Sigmoid colon (tissue), 3 donors: ENCODE data around the gene PTGER4.
"Not testable (repeated sequence)": the region's sequence is repeated elsewhere in the genome, so short reads cannot be mapped to it uniquely, and the experiment has no call there.

Source experiments
- CTCF ChIP-seq, 4 experiments: fragments of 450-650 bp in 3 of 4; fragments of 200-600 bp in 1 of 4; IDR thresholded peaks; one replicate each; pipeline ENCODE4 v1.5.1; 2016 to 2019; ENCODE audit warnings: antibody characterized with exemption in 4 of 4, mild to moderate bottlenecking in 3 of 4, moderate library complexity in 2 of 4
- POLR2A ChIP-seq, 2 donors: fragments of 450-650 bp; IDR thresholded peaks; one replicate each; pipeline ENCODE4 v1.6.1; 2016; ENCODE audit warnings: antibody characterized with exemption in 2 of 2, mild to moderate bottlenecking in 2 of 2, moderate library complexity in 2 of 2

- TF ChIP-seq CTCF, POLR2A (IDR thresholded peaks at IDR 0.05): not testable (repeated sequence)
Measured at GRCh38 chr5:40722497-40722911, 42.8 kb downstream of the PTGER4 start.
